ENCODE data around the gene C4orf33. TPM values are rescaled to one million over a fixed set of nuclear protein-coding genes. Genes with fewer than 3 reads are reported as not detected.
A peak's percentile ranks its signal among the peaks of the same experiment; 100 is the strongest.

C4orf33 gene
- total RNA-seq, 4 donors from 2014 or later: 0.26 to 10.9 (median 4.7) TPM

GRCh38 chr4:129092631-129093190 lies 3.2 kb upstream of the C4orf33 start:
- peaks cover 0 to 13% of the 10 kb centered on the region in 2 donors for H3K4me1 ChIP-seq
- DNase-seq: no peak
- no peak for TF ChIP-seq POLR2A (IDR thresholded peaks at IDR 0.05)
- TF ChIP-seq CTCF (IDR thresholded peaks at IDR 0.05): no peak
- intact Hi-C loops (cut with DNase I; ENCODE audit: low total_unique reads): no loop called here
- H3K27me3 ChIP-seq: no peaks in the 10 kb centered on the region
- peak overlapping the region; percentile 85 to 89 for H3K4me3 ChIP-seq
- no peaks in the 10 kb centered on the region for H3K9me3 ChIP-seq
- no peaks in the 10 kb centered on the region for H3K36me3 ChIP-seq
- H3K27ac ChIP-seq: peak overlapping the region; percentile 92 to 96

- DNase-seq: peak; percentile 98
- H3K9me3 ChIP-seq: no peaks in the 10 kb centered on the region
- TF ChIP-seq CTCF (IDR thresholded peaks at IDR 0.05) (no peak), POLR2A (IDR thresholded peaks at IDR 0.05) (peak; percentile 83 to 87)
- H3K4me1 ChIP-seq: peaks cover 0 to 13% of the 10 kb centered on the region in 2 donors
- H3K27ac ChIP-seq: peak within 1 kb of the TSS; percentile 92 to 96
- H3K27me3 ChIP-seq: no peaks in the 10 kb centered on the region
- peak within 1 kb of the TSS; percentile 85 to 89 for H3K4me3 ChIP-seq
- intact Hi-C loops (cut with DNase I; ENCODE audit: low total_unique reads): no loop called here
- H3K36me3 ChIP-seq: no peaks in the 10 kb centered on the region
Measured at GRCh38 chr4:129093191-129093920, 2.6 kb upstream of the C4orf33 start, which contains the start of gene SCLT1. Gene SCLT1 (minus strand): TSS chr4:129093539. CDS start chr4:129093103, 436 bp downstream.

GRCh38 chr4:129094347-129094746 lies 1.6 kb upstream of the C4orf33 start:
- no peak for DNase-seq
- Histone ChIP-seq H3K9me3 (no peaks in the 10 kb centered on the region), H3K27ac (peak overlapping the region in 1 of 2 donors; percentile 92), H3K27me3 (no peaks in the 10 kb centered on the region), H3K36me3 (no peaks in the 10 kb centered on the region), H3K4me3 (peak overlapping the region in 1 of 2 donors; percentile 85), H3K4me1 (peaks cover 0 to 13% of the 10 kb centered on the region in 2 donors)
- intact Hi-C loops (cut with DNase I; ENCODE audit: low total_unique reads): no loop called here
- no peak for TF ChIP-seq CTCF (IDR thresholded peaks at IDR 0.05)
- TF ChIP-seq POLR2A (IDR thresholded peaks at IDR 0.05): no peak

- no peak for TF ChIP-seq POLR2A (IDR thresholded peaks at IDR 0.05)
- no peak for TF ChIP-seq CTCF (IDR thresholded peaks at IDR 0.05)
- Histone ChIP-seq H3K27ac (no peak overlapping the region), H3K36me3 (no peaks in the 10 kb centered on the region), H3K4me3 (no peak overlapping the region), H3K9me3 (no peaks in the 10 kb centered on the region), H3K4me1 (peaks cover 0 to 13% of the 10 kb centered on the region in 2 donors), H3K27me3 (no peaks in the 10 kb centered on the region)
- no peak for DNase-seq
- intact Hi-C loops (cut with DNase I; ENCODE audit: low total_unique reads): no loop called here
Measured at GRCh38 chr4:129098531-129099001, 2.6 kb downstream of the C4orf33 start.
